ENCODE data around the gene TBC1D10A. TPM values are rescaled to one million over a fixed set of nuclear protein-coding genes. Genes with fewer than 3 reads are reported as not detected.

Gene TBC1D10A
- total and polyA plus RNA-seq, 12 donors = 3.2 to 9.5 (median 5.7) TPM

DNA sequence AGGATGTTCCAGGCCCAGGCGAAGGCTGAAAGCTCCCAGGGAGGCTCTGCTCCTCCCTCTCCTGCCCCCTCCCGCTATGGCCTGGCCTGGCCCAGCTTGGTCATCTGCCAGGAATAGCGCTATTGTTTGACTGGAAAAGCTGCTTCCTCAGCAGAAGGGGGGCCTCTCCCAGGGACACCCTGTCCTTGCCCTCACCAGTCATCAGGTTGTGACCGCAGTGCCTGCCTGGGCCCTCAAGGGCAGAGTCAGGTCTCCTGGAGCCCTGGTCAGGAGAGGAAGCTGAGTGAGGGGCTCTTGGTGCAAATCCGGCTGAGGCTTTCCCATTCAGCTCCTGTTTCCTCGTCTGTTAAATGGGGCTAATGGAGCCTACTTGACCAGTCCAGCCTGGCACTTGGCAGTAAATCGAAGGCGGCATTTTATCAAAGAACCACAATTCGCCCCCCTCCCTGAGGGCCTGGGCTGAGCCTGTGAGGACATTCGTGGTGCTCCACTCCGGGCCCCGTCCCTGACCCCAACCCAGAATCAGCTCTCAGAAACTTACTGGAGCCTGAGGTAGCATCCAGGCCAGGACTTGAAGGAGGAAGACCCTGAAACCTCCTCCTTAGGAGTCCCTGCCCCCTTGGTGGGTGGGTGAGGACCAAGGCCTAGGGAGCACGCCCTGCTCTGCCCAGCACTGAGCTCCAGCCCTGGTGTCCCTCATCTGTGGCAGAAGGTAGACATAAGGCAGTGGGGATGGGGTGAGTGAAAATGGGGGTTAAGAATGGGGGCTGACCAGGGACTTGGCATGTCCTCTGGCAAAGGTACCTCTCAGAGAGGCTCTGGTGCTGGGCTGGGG lies 35.5 kb downstream of the TBC1D10A start:
- no peak overlapping the region for H3K4me3 ChIP-seq

DNA sequence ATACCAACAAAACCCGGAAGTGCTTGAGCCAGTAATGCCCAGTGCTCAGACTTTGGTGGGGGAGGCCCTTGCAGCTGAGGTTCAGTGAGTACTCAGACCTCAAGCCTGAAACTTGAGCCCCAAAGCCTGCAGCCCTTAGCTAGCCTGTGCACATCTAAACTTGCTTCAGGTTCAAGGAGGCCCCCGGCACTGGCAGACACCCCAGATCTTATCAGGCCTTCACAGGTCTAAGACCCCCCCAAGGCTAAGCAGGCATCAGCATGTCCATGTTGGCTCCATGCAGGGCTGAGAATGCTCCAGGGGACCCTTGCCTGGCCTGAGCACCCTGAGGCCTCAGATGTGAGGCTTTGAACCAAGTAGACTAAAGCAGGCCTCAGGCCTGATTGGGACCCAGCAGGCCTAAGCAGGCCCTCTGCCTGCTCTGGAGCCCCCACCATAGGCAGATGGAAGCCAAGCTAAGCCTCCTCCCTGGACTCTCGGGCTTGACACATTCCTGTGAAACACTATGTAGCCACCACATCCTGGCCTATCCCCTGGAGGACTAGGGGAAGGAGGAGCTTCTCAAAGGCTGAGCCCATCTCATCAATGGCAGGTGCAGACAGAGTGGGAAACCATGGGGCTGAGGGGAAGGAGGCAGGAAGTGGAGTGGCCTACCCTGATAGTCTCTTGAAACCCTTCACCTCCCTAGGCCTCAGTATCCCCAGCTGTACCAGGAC lies 36.2 kb downstream of the TBC1D10A start:
- H3K27ac ChIP-seq = peak overlapping the region; percentile 83 to 98 (median 93)
- H3K4me3 ChIP-seq = peak overlapping the region in 7 of 10 donors; percentile 12 to 99 (median 87)
- peaks cover 0 to 51% (median 23%) of the 10 kb centered on the region in 9 donors for H3K36me3 ChIP-seq
- DNase-seq (peak in 1 of 2 donors; percentile 17), ATAC-seq (peak; percentile 3 to 46 (median 25))
- peaks cover 17 to 49% (median 39%) of the 10 kb centered on the region in 9 donors for H3K4me1 ChIP-seq
- TF ChIP-seq, protein P1, sequence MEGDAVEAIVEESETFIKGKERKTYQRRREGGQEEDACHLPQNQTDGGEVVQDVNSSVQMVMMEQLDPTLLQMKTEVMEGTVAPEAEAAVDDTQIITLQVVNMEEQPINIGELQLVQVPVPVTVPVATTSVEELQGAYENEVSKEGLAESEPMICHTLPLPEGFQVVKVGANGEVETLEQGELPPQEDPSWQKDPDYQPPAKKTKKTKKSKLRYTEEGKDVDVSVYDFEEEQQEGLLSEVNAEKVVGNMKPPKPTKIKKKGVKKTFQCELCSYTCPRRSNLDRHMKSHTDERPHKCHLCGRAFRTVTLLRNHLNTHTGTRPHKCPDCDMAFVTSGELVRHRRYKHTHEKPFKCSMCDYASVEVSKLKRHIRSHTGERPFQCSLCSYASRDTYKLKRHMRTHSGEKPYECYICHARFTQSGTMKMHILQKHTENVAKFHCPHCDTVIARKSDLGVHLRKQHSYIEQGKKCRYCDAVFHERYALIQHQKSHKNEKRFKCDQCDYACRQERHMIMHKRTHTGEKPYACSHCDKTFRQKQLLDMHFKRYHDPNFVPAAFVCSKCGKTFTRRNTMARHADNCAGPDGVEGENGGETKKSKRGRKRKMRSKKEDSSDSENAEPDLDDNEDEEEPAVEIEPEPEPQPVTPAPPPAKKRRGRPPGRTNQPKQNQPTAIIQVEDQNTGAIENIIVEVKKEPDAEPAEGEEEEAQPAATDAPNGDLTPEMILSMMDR (IDR thresholded peaks at IDR 0.05) = no peak
- intact Hi-C loops (cut with DNase I) = loop anchor here in 2 of 10 donors (2.0 kb wide), 1 partner anchor 14 kb away; no protein-coding TSS in a partner anchor
- H3K9me3 ChIP-seq = no peaks in the 10 kb centered on the region
- 33 to 44% methylated on average over 3 of the region's 3 CpGs for WGBS, 2 donors
- no peaks in the 10 kb centered on the region for H3K27me3 ChIP-seq

More for the DNA sequence above, 35.5 kb downstream of the TBC1D10A start:
- no peaks in the 10 kb centered on the region for H3K9me3 ChIP-seq
- WGBS, 2 donors = 48 to 58% methylated on average over 13 of the region's 13 CpGs
- ATAC-seq (peak; percentile 22 to 67 (median 54)), DNase-seq (peak; percentile 84 to 94)
- TF ChIP-seq, protein P1 (IDR thresholded peaks at IDR 0.05) = no peak
- H3K36me3 ChIP-seq = peaks cover 0 to 51% (median 20%) of the 10 kb centered on the region in 9 donors
- no peaks in the 10 kb centered on the region for H3K27me3 ChIP-seq
- intact Hi-C loops (cut with DNase I) = loop anchor here in 2 of 10 donors (2.0 kb wide), 1 partner anchor 14 kb away; no protein-coding TSS in a partner anchor
- H3K4me1 ChIP-seq = peaks cover 17 to 49% (median 39%) of the 10 kb centered on the region in 9 donors
- H3K27ac ChIP-seq = peak overlapping the region; percentile 83 to 98 (median 93)

DNA sequence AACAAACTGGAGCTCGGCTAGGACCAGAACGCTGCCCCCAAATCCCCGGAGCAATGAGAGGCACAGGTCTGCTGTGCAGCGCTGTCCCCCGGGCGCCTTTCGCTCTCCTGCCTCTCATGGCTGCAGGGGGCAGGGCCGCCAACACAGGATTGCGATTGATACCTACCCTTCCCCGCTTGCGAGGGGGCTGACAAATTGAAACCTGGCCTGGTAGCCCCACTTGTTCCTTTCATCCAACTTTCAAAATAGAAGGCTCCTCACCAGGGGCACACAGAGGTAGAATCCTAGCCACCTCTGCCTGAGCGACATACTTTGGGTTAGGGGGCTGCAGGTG lies 36.8 kb downstream of the TBC1D10A start:
- Histone ChIP-seq H3K9me3 (no peaks in the 10 kb centered on the region), H3K27ac (peak overlapping the region; percentile 83 to 98 (median 93)), H3K4me3 (peak overlapping the region in 9 of 10 donors; percentile 12 to 99 (median 94)), H3K4me1 (peaks cover 17 to 49% (median 39%) of the 10 kb centered on the region in 9 donors), H3K27me3 (no peaks in the 10 kb centered on the region), H3K36me3 (peaks cover 0 to 51% (median 29%) of the 10 kb centered on the region in 9 donors)
- WGBS, 2 donors = 21 to 27% methylated on average over 12 of the region's 12 CpGs
- peak; percentile 0 to 15 (median 6) for ATAC-seq
- DNase-seq = no peak
- intact Hi-C loops (cut with DNase I) = loop anchor here in 9 of 10 donors (1.0 to 10.0 kb wide), 12 partner anchors 15 to 97 kb away; partner anchors contain the start of genes TBC1D10A (in 7 of the 9), SF3A1 (in 6 of the 9), CCDC157 (in 3 of the 9) and RNF215 (in 3 of the 9)
- TF ChIP-seq, protein P1 (IDR thresholded peaks at IDR 0.05) = no peak
